GM19438 (cell line): ENCODE data around the gene NUDT21.
"Not testable (repeated sequence)": the region's sequence is repeated elsewhere in the genome, so short reads cannot be mapped to it uniquely, and the experiment has no call there.

Experiments used
- ATAC-seq: cut with Tn5 transposase; IDR thresholded peaks from one replicate; pipeline ENCODE4 v1.9.1; 2021; ENCODE audit warnings: low read depth; ENCODE audit not compliant: unreplicated experiment

Gene NUDT21

GRCh38 chr16:56450986-56451752 lies at the start of gene NUDT21, which contains the start of gene OGFOD1:
Gene NUDT21 (minus strand): TSS chr16:56451332. CDS start chr16:56451202, 130 bp downstream.
Gene OGFOD1 (plus strand): TSS chr16:56451554. CDS start chr16:56451613, 59 bp downstream.
- peak; percentile 96 for ATAC-seq

- no peak for ATAC-seq
Observed at GRCh38 chr16:56493815-56494214, 42.7 kb upstream of the NUDT21 start.

GRCh38 chr16:56493126-56493525 lies 42.0 kb upstream of the NUDT21 start:
- no peak for ATAC-seq

- ATAC-seq: no peak
Observed at GRCh38 chr16:56491657-56492261, 40.6 kb upstream of the NUDT21 start.

GRCh38 chr16:56488868-56489267 lies 37.7 kb upstream of the NUDT21 start:
- not testable (repeated sequence) for ATAC-seq

- no peak for ATAC-seq
Observed at GRCh38 chr16:56488035-56488434, 36.9 kb upstream of the NUDT21 start.

- no peak for ATAC-seq
Observed at GRCh38 chr16:56483394-56483793, 32.3 kb upstream of the NUDT21 start.

- no peak for ATAC-seq
Observed at GRCh38 chr16:56482683-56483236, 31.6 kb upstream of the NUDT21 start.

- ATAC-seq: no peak
Observed at GRCh38 chr16:56481468-56482122, 30.5 kb upstream of the NUDT21 start.

- ATAC-seq: no peak
Observed at GRCh38 chr16:56480776-56481467, 29.8 kb upstream of the NUDT21 start.

GRCh38 chr16:56479469-56479868 lies 28.3 kb upstream of the NUDT21 start:
- ATAC-seq: no peak

GRCh38 chr16:56478281-56479049 lies 27.3 kb upstream of the NUDT21 start:
- ATAC-seq: no peak

- no peak for ATAC-seq
Observed at GRCh38 chr16:56477096-56477878, 26.2 kb upstream of the NUDT21 start.

- ATAC-seq: no peak
Observed at GRCh38 chr16:56475201-56475600, 24.1 kb upstream of the NUDT21 start.

GRCh38 chr16:56470666-56471065 lies 19.5 kb upstream of the NUDT21 start:
- no peak for ATAC-seq

- no peak for ATAC-seq
Observed at GRCh38 chr16:56470232-56470631, 19.1 kb upstream of the NUDT21 start.

GRCh38 chr16:56469748-56470147 lies 18.6 kb upstream of the NUDT21 start:
- ATAC-seq: no peak

- no peak for ATAC-seq
Observed at GRCh38 chr16:56468800-56469199, 17.7 kb upstream of the NUDT21 start.

GRCh38 chr16:56466344-56466743 lies 15.2 kb upstream of the NUDT21 start:
- ATAC-seq: no peak
